Small intestine (tissue), 7 donors: ENCODE measurements around the gene KCNH2. TPM values are rescaled to one million over a fixed set of nuclear protein-coding genes. Genes with fewer than 3 reads are reported as not detected.

ENCODE experiments used
- DNase-seq, 2 donors: peaks; one replicate each; pipeline versions ENCODE4 v3.0.0 to v3.0.0-alpha.2; 2013
- FAIRE-seq: peaks from 2 replicates; lab custom pipeline; 2012; peaks lifted over from hg19 to GRCh38; lab: Jason Lieb, UNC
- H3K27ac ChIP-seq, 3 donors: one replicate each; pipeline ENCODE4 v1.5.1; 2013; ENCODE audit warnings: low read length in 2 of 3, mild to moderate bottlenecking in 2 of 3, control low read depth in 1 of 3, inconsistent platforms in 1 of 3, low read depth in 1 of 3, moderate library complexity in 1 of 3
- H3K27me3 ChIP-seq, 3 donors: one replicate each; pipeline ENCODE4 v1.6.1; 2013; ENCODE audit warnings: low read length in 3 of 3, inconsistent platforms in 1 of 3; ENCODE audit not compliant: control insufficient read depth in 3 of 3, insufficient read depth in 3 of 3
- H3K36me3 ChIP-seq, 3 donors: one replicate each; pipeline ENCODE4 v1.6.1; 2013; ENCODE audit warnings: low read length in 3 of 3, inconsistent platforms in 1 of 3, low read depth in 1 of 3, mild to moderate bottlenecking in 1 of 3, moderate library complexity in 1 of 3; ENCODE audit not compliant: control insufficient read depth in 3 of 3, insufficient read depth in 2 of 3
- H3K4me1 ChIP-seq, 3 donors: one replicate each; pipeline ENCODE4 v1.6.1; 2013; ENCODE audit warnings: low read length in 2 of 3, inconsistent platforms in 1 of 3, low read depth in 1 of 3, mild to moderate bottlenecking in 1 of 3, moderate library complexity in 1 of 3; ENCODE audit not compliant: control insufficient read depth in 3 of 3, insufficient read depth in 2 of 3
- H3K4me3 ChIP-seq, 3 donors: one replicate each; pipeline ENCODE4 v1.5.1; 2013; ENCODE audit warnings: low read length in 3 of 3, control low read depth in 1 of 3, inconsistent platforms in 1 of 3, low read depth in 1 of 3, mild to moderate bottlenecking in 1 of 3, moderate library complexity in 1 of 3
- H3K9me3 ChIP-seq, 2 donors: one replicate each; pipeline ENCODE4 v1.6.1; 2013; ENCODE audit warnings: low read depth in 1 of 2, low read length in 1 of 2; ENCODE audit not compliant: control insufficient read depth in 2 of 2, insufficient read depth in 1 of 2
- WGBS, 3 donors: extraction: QIAGEN DNeasy Blood & Tissue Kit; methylation state at CpG; one replicate each; pipeline ENCODE4 v1.1.7; 2013; 5-methylcytosine and 5-hydroxymethylcytosine counted together
- polyA plus RNA-seq, 4 donors: library from polyadenylated mRNA; stranded (reverse) in 3 of 4; unstranded in 1 of 4; fragments of 200-250 nt in 3 of 4; fragments of 120-200 nt in 1 of 4; gene quantifications; one replicate each; pipeline versions ENCODE4 v1.2.1 to v1.2.3, GENCODE V29; 2013
- donor health status: healthy with polysubstance abuse.
- donor health status: control.
- donor health status: control.
- donor health status: Bipolar disorder and iron deficiency.
- donor health status: healthy.

KCNH2 gene
- polyA plus RNA-seq, 4 donors: 2.4 to 5.7 (median 3.7) TPM; not detected in 1

GRCh38 chr7:150968056-150968733 is 9.9 kb downstream of the KCNH2 start:
- peaks cover 0 to 2% (median 0%) of the 10 kb centered on the region in 3 donors for H3K27me3 ChIP-seq
- 83 to 89% (median 86%) methylated on average over 15 of the region's 15 CpGs for WGBS, 3 donors
- DNase-seq (no peak), FAIRE-seq (no peak)
- H3K4me3 ChIP-seq: no peak overlapping the region
- no peak overlapping the region for H3K27ac ChIP-seq
- H3K4me1 ChIP-seq: peaks cover 0 to 27% (median 0%) of the 10 kb centered on the region in 3 donors
- peaks cover 0 to 2% (median 0%) of the 10 kb centered on the region in 3 donors for H3K36me3 ChIP-seq
- H3K9me3 ChIP-seq: no peaks in the 10 kb centered on the region

- peaks cover 0 to 2% (median 0%) of the 10 kb centered on the region in 3 donors for H3K36me3 ChIP-seq
- H3K4me3 ChIP-seq: no peak overlapping the region
- no peak for DNase-seq
- FAIRE-seq: no peak
- peaks cover 0 to 25% (median 0%) of the 10 kb centered on the region in 3 donors for H3K4me1 ChIP-seq
- no peak overlapping the region for H3K27ac ChIP-seq
- H3K9me3 ChIP-seq: no peaks in the 10 kb centered on the region
- peaks cover 0 to 2% (median 0%) of the 10 kb centered on the region in 3 donors for H3K27me3 ChIP-seq
- 68 to 85% (median 85%) methylated on average over 6 of the region's 6 CpGs for WGBS, 3 donors
These were observed 10.8 kb downstream of the KCNH2 start for GRCh38 chr7:150967349-150967748.

- H3K4me1 ChIP-seq: peaks cover 0 to 12% (median 0%) of the 10 kb centered on the region in 3 donors
These were observed 12.1 kb downstream of the KCNH2 start for GRCh38 chr7:150966002-150966401.

GRCh38 chr7:150965273-150965830 is 12.8 kb downstream of the KCNH2 start:
- FAIRE-seq (no peak), DNase-seq (no peak)
- peaks cover 0 to 2% (median 0%) of the 10 kb centered on the region in 3 donors for H3K36me3 ChIP-seq
- H3K27me3 ChIP-seq: peaks cover 0 to 2% (median 0%) of the 10 kb centered on the region in 3 donors
- WGBS, 3 donors: 85 to 91% (median 87%) methylated on average over 16 of the region's 16 CpGs
- H3K27ac ChIP-seq: no peak overlapping the region
- H3K4me3 ChIP-seq: no peak overlapping the region
- H3K4me1 ChIP-seq: peaks cover 0 to 5% (median 0%) of the 10 kb centered on the region in 3 donors
- no peaks in the 10 kb centered on the region for H3K9me3 ChIP-seq

More at GRCh38 chr7:150966002-150966401, 12.1 kb downstream of the KCNH2 start:
- no peak for FAIRE-seq
- DNase-seq: no peak
- 95 to 100% (median 100%) methylated on average over 1 of the region's 1 CpG for WGBS, 3 donors
- Histone ChIP-seq H3K27me3 (peaks cover 0 to 2% (median 0%) of the 10 kb centered on the region in 3 donors), H3K9me3 (no peaks in the 10 kb centered on the region), H3K4me3 (no peak overlapping the region), H3K27ac (no peak overlapping the region), H3K36me3 (peaks cover 0 to 2% (median 0%) of the 10 kb centered on the region in 3 donors)

GRCh38 chr7:150964593-150965111 is 13.5 kb downstream of the KCNH2 start:
- Histone ChIP-seq H3K27ac (no peak overlapping the region), H3K36me3 (peaks cover 0 to 2% (median 0%) of the 10 kb centered on the region in 3 donors), H3K4me3 (no peak overlapping the region), H3K4me1 (no peaks in the 10 kb centered on the region), H3K9me3 (no peaks in the 10 kb centered on the region), H3K27me3 (peaks cover 0 to 5% (median 0%) of the 10 kb centered on the region in 3 donors)
- DNase-seq (no peak), FAIRE-seq (no peak)
- 62 to 86% (median 78%) methylated on average over 16 of the region's 16 CpGs for WGBS, 3 donors

GRCh38 chr7:150963707-150964559 is 14.2 kb downstream of the KCNH2 start:
- no peaks in the 10 kb centered on the region for H3K9me3 ChIP-seq
- peaks cover 0 to 12% (median 0%) of the 10 kb centered on the region in 3 donors for H3K27me3 ChIP-seq
- DNase-seq: no peak
- FAIRE-seq: no peak
- 63 to 72% (median 71%) methylated on average over 16 to 18 of the region's 18 CpGs for WGBS, 3 donors
- H3K27ac ChIP-seq: no peak overlapping the region
- H3K36me3 ChIP-seq: peaks cover 0 to 2% (median 0%) of the 10 kb centered on the region in 3 donors
- H3K4me1 ChIP-seq: no peaks in the 10 kb centered on the region
- no peak overlapping the region for H3K4me3 ChIP-seq

- Histone ChIP-seq H3K27ac (peak overlapping the region in 2 of 3 donors; percentile 45 to 52), H3K36me3 (peaks cover 0 to 5% (median 0%) of the 10 kb centered on the region in 3 donors), H3K4me3 (no peak overlapping the region), H3K9me3 (no peaks in the 10 kb centered on the region), H3K4me1 (no peaks in the 10 kb centered on the region), H3K27me3 (peaks cover 0 to 19% (median 4%) of the 10 kb centered on the region in 3 donors)
- FAIRE-seq (no peak), DNase-seq (peak; percentile 30 to 70)
- WGBS, 3 donors: 37 to 49% (median 45%) methylated on average over 23 of the region's 23 CpGs
These were observed 15.3 kb downstream of the KCNH2 start for GRCh38 chr7:150962553-150963399.
